ENCODE results near the gene GNG7. TPM values are rescaled to one million over a fixed set of nuclear protein-coding genes. Genes with fewer than 3 reads are reported as not detected.
"Not testable (repeated sequence)": the region's sequence is repeated elsewhere in the genome, so short reads cannot be mapped to it uniquely, and the experiment has no call there.

GNG7 gene
- polyA plus RNA-seq, 3 donors = 1.1 to 1.6 (median 1.3) TPM

DNA sequence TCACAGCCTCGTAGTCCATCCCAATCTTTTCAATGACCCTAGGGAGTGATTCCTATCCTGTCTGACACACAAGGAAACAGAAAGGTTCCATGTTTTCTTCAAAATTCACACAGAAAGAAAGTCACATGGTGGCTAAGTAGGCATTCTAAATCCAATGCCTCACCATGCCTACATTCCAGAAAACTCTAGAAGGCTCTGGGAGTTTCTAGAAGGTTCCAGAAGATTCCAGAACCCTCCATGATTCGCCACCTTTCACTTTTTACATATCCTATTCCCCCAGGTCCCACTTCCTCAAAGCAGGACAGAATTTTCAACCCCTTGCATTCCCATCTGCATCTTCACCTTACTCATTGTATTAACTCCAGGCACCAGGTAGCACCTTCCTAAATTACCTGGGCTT lies 23.1 kb downstream of the GNG7 start:
- Mint-ChIP-seq H3K27me3 (ENCODE audit: low read depth in 3 of 3) (peaks cover 0 to 5% (median 4%) of the 10 kb centered on the region in 3 donors), H3K36me3 (peaks cover 0 to 6% of the 10 kb centered on the region in 2 donors), H3K4me3 (no peak overlapping the region), H3K4me1 (peaks cover 51% of the 10 kb centered on the region), H3K27ac (peak overlapping the region in 2 of 7 donors; percentile 19 to 53), H3K9me3 (peaks cover 0 to 10% (median 2%) of the 10 kb centered on the region in 7 donors)
- Histone ChIP-seq H3K9ac (ENCODE audit: insufficient read depth, low read length, poor library complexity, severe bottlenecking) (no peak overlapping the region), H4K20me1 (ENCODE audit: insufficient read depth, low read length) (no peaks in the 10 kb centered on the region), H3K27me3 (ENCODE audit: control insufficient read depth in 2 of 2, insufficient read depth in 2 of 2, low read length in 2 of 2) (no peaks in the 10 kb centered on the region), H3K4me2 (replicated peaks; ENCODE audit: extremely low read depth, low read length, poor library complexity, severe bottlenecking) (no peak overlapping the region), H3K4me3 (replicated peaks in 1 of 3; ENCODE audit: low read depth in 2 of 3, low read length in 3 of 3) (no peak overlapping the region), H3K9me3 (replicated peaks in 1 of 2; ENCODE audit: control insufficient read depth in 1 of 2, insufficient read depth in 1 of 2, low read length in 2 of 2) (no peaks in the 10 kb centered on the region), H3K79me2 (ENCODE audit: insufficient read depth, low read length) (no peaks in the 10 kb centered on the region), H3K36me3 (replicated peaks in 1 of 2; ENCODE audit: control insufficient read depth in 1 of 2, insufficient read depth in 2 of 2, low read length in 2 of 2) (no peaks in the 10 kb centered on the region), H2AFZ (ENCODE audit: insufficient read depth, low read depth, low read length, poor library complexity, severe bottlenecking) (no peak overlapping the region), H3K27ac (ENCODE audit: low read depth in 1 of 2, low read length in 2 of 2) (no peak overlapping the region), H3K4me1 (ENCODE audit: control insufficient read depth in 1 of 2, insufficient read depth in 2 of 2, low read length in 2 of 2) (peaks cover 28 to 33% of the 10 kb centered on the region in 2 donors)
- whole genome bisulfite sequencing (ENCODE audit: insufficient coverage) = 71% methylated on average over 2 of the region's 2 CpGs
- DNase-seq = no peak
- TF ChIP-seq, protein P1, sequence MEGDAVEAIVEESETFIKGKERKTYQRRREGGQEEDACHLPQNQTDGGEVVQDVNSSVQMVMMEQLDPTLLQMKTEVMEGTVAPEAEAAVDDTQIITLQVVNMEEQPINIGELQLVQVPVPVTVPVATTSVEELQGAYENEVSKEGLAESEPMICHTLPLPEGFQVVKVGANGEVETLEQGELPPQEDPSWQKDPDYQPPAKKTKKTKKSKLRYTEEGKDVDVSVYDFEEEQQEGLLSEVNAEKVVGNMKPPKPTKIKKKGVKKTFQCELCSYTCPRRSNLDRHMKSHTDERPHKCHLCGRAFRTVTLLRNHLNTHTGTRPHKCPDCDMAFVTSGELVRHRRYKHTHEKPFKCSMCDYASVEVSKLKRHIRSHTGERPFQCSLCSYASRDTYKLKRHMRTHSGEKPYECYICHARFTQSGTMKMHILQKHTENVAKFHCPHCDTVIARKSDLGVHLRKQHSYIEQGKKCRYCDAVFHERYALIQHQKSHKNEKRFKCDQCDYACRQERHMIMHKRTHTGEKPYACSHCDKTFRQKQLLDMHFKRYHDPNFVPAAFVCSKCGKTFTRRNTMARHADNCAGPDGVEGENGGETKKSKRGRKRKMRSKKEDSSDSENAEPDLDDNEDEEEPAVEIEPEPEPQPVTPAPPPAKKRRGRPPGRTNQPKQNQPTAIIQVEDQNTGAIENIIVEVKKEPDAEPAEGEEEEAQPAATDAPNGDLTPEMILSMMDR (IDR thresholded peaks at IDR 0.05) = no peak
- intact Hi-C loops (cut with micrococcal nuclease) = no loop called here

DNA sequence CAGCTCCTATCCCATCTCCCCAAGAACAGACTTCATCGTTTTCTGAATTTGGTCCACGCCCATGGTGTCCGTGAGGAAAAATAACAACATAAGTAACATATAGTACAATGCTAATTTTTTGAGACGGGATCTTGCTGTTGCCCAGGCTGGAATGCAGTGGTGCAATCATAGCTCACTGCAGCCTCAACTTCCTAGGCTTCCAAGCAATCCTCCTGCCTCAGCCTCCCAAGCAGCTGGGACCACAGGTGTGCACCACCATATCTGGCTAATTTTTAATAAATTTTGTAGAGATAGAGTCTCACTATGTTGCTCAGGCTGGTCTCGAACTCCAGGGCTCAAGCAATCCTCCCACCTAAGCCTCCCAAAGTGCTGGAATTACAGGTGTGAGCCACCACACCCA lies 23.5 kb downstream of the GNG7 start:
- H3K36me3 Mint-ChIP-seq; H3K27me3 Mint-ChIP-seq (ENCODE audit: low read depth in 3 of 3); H3K4me2 ChIP-seq (replicated peaks; ENCODE audit: extremely low read depth, low read length, poor library complexity, severe bottlenecking); DNase-seq; H3K27me3 ChIP-seq (ENCODE audit: control insufficient read depth in 2 of 2, insufficient read depth in 2 of 2, low read length in 2 of 2); H3K79me2 ChIP-seq (ENCODE audit: insufficient read depth, low read length); H3K4me3 ChIP-seq (replicated peaks in 1 of 3; ENCODE audit: low read depth in 2 of 3, low read length in 3 of 3); H3K27ac ChIP-seq (ENCODE audit: low read depth in 1 of 2, low read length in 2 of 2); H4K20me1 ChIP-seq (ENCODE audit: insufficient read depth, low read length); H3K36me3 ChIP-seq (replicated peaks in 1 of 2; ENCODE audit: control insufficient read depth in 1 of 2, insufficient read depth in 2 of 2, low read length in 2 of 2); H3K4me3 Mint-ChIP-seq; H2AFZ ChIP-seq (ENCODE audit: insufficient read depth, low read depth, low read length, poor library complexity, severe bottlenecking); H3K9ac ChIP-seq (ENCODE audit: insufficient read depth, low read length, poor library complexity, severe bottlenecking); intact Hi-C loops (cut with micrococcal nuclease); H3K9me3 ChIP-seq (replicated peaks in 1 of 2; ENCODE audit: control insufficient read depth in 1 of 2, insufficient read depth in 1 of 2, low read length in 2 of 2): not testable (repeated sequence)
- Mint-ChIP-seq H3K9me3 (peaks cover 0 to 10% (median 2%) of the 10 kb centered on the region in 7 donors), H3K27ac (peak overlapping the region in 2 of 7 donors; percentile 77 to 81), H3K4me1 (peaks cover 54% of the 10 kb centered on the region)
- WGBS (ENCODE audit: insufficient coverage) = 100% methylated on average over 1 of the region's 5 CpGs
- peaks cover 29 to 33% of the 10 kb centered on the region in 2 donors for H3K4me1 ChIP-seq (ENCODE audit: control insufficient read depth in 1 of 2, insufficient read depth in 2 of 2, low read length in 2 of 2)
